ENCODE results near the gene ADM2. TPM values are rescaled to one million over a fixed set of nuclear protein-coding genes. Genes with fewer than 3 reads are reported as not detected.

ADM2 gene
- total and polyA plus RNA-seq, 2 of the 13 experiments (the other 11 are each of a cell fraction or from before 2014, with no cell fraction given), result 1.2 to 3.0 TPM

DNA sequence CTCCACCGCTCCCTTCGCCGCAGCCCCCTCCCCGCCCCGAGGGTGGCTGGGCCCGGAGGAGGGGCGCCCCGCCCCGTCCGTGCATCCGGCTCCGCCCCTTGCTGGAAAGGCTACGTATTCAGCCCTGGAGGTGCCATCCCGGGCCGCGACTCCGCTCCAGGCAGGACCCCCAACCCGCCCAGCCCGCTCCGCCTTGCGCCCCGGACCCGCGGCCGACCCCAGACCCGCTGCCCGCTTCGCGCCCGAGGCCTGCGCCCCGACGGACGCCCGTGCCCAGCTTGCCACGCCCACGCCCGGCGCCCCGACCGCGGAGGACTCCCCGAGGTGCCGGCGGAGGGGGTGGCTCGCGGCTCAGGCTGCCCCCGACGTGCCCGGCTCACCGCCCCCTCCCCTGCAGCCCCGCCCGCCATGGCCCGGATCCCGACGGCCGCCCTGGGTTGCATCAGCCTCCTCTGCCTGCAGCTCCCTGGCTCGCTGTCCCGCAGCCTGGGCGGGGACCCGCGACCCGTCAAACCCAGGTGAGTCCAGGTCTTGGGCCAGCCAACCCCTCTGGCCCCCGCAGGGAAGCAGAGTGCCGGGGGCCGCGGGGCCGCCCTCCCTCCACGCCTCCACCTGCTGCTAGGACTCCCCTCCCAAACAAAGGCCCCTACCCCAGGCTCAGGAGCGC, at the start of gene ADM2 (continued):
- TF ChIP-seq ISX (CRISPR knock-in tag; conservative IDR thresholded peaks at IDR 0.05) (no peak), ELF1 (CRISPR knock-in tag; IDR thresholded peaks at IDR 0.05) (no peak), JUNB (CRISPR knock-in tag; IDR thresholded peaks at IDR 0.05; ENCODE audit: borderline replicate concordance) (no peak), NFIB (CRISPR knock-in tag; IDR thresholded peaks at IDR 0.05; ENCODE audit: borderline replicate concordance) (no peak), ZNF468 (CRISPR knock-in tag; IDR thresholded peaks at IDR 0.05) (no peak), PPARG (CRISPR knock-in tag; conservative IDR thresholded peaks at IDR 0.05) (no peak), ZNF749 (CRISPR knock-in tag; IDR thresholded peaks at IDR 0.05; ENCODE audit: borderline replicate concordance) (no peak), ZKSCAN8 (CRISPR knock-in tag; IDR thresholded peaks at IDR 0.05; ENCODE audit: borderline replicate concordance) (no peak), TBX3 (IDR thresholded peaks at IDR 0.05; ENCODE audit: borderline replicate concordance) (no peak), MAF1 (CRISPR knock-in tag; IDR thresholded peaks at IDR 0.05; ENCODE audit: borderline replicate concordance) (no peak), EHMT2 (IDR thresholded peaks at IDR 0.05; ENCODE audit: borderline replicate concordance, low read depth, low read length) (no peak), ZNF558 (CRISPR knock-in tag; IDR thresholded peaks at IDR 0.05; ENCODE audit: borderline replicate concordance) (no peak), SOX13 (IDR thresholded peaks at IDR 0.05) (no peak), SOX13 (CRISPR knock-in tag; conservative IDR thresholded peaks at IDR 0.05 in 1 of 2, IDR thresholded peaks at IDR 0.05 in 1 of 2) (no peak), ZNF234 (CRISPR knock-in tag; conservative IDR thresholded peaks at IDR 0.05) (no peak), ZNF563 (CRISPR knock-in tag; IDR thresholded peaks at IDR 0.05) (no peak), CAMTA2 (CRISPR knock-in tag; IDR thresholded peaks at IDR 0.05; ENCODE audit: borderline replicate concordance) (no peak), SMYD3 (CRISPR knock-in tag; IDR thresholded peaks at IDR 0.05) (no peak), MBNL3 (CRISPR knock-in tag; conservative IDR thresholded peaks at IDR 0.05) (no peak), NRL (CRISPR knock-in tag; IDR thresholded peaks at IDR 0.05; ENCODE audit: borderline replicate concordance) (peak; percentile 12; the same call in 1 of the 2 replicates), ZNF335 (CRISPR knock-in tag; IDR thresholded peaks at IDR 0.05) (no peak), RFXANK (CRISPR knock-in tag; IDR thresholded peaks at IDR 0.05) (no peak), ZNF180 (CRISPR knock-in tag; IDR thresholded peaks at IDR 0.05; ENCODE audit: borderline replicate concordance, low read depth) (no peak), YY1 (IDR thresholded peaks at IDR 0.05; ENCODE audit: insufficient read depth, insufficient replicate concordance, low read depth, low read length) (peak; percentile 17), ZFP90 (CRISPR knock-in tag; IDR thresholded peaks at IDR 0.05; ENCODE audit: borderline replicate concordance) (no peak), MAFK (conservative IDR thresholded peaks at IDR 0.05 in 1 of 2, IDR thresholded peaks at IDR 0.05 in 1 of 2; ENCODE audit: low read length in 2 of 2) (no peak), ONECUT2 (CRISPR knock-in tag; IDR thresholded peaks at IDR 0.05) (no peak)
- TF ChIP-seq, protein P1, sequence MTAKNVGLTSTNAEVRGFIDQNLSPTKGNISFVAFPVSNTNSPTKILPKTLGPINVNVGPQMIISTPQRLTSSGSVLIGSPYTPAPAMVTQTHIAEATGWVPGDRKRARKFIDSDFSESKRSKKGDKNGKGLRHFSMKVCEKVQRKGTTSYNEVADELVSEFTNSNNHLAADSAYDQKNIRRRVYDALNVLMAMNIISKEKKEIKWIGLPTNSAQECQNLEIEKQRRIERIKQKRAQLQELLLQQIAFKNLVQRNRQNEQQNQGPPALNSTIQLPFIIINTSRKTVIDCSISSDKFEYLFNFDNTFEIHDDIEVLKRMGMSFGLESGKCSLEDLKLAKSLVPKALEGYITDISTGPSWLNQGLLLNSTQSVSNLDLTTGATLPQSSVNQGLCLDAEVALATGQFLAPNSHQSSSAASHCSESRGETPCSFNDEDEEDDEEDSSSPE (CRISPR knock-in tag; IDR thresholded peaks at IDR 0.05), result no peak
- TF ChIP-seq, protein P2, sequence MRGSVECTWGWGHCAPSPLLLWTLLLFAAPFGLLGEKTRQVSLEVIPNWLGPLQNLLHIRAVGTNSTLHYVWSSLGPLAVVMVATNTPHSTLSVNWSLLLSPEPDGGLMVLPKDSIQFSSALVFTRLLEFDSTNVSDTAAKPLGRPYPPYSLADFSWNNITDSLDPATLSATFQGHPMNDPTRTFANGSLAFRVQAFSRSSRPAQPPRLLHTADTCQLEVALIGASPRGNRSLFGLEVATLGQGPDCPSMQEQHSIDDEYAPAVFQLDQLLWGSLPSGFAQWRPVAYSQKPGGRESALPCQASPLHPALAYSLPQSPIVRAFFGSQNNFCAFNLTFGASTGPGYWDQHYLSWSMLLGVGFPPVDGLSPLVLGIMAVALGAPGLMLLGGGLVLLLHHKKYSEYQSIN (CRISPR knock-in tag; IDR thresholded peaks at IDR 0.05; ENCODE audit: borderline replicate concordance), result no peak

Data from HepG2 (cell line).